PC-9 (cell line): Measurements from ENCODE around the gene UST. TPM values are rescaled to one million over a fixed set of nuclear protein-coding genes. Genes with fewer than 3 reads are reported as not detected.
A peak's percentile ranks its signal among the peaks of the same experiment; 100 is the strongest.

ENCODE experiments used
- BruUV-seq: library from RNA; stranded (reverse); fragments of 400-500 nt; replicated peaks from 2 replicates; lab custom pipeline; 2021; lab: Mats Ljungman, UMichigan
- CTCF ChIA-PET: fragments of 300-600 bp; sonication (Branson Sonifier 250); formaldehyde crosslinking; loops from one replicate; lab custom pipeline; 2022; ENCODE audit warnings: antibody characterized with exemption; lab: Charles Lee
- POLR2A ChIA-PET: fragments of 300-600 bp; sonication (Branson Sonifier 250); formaldehyde crosslinking; loops from one replicate; lab custom pipeline; 2022; ENCODE audit warnings: antibody characterized with exemption; ENCODE audit not compliant: unreplicated experiment; lab: Charles Lee
- DNase-seq, 2 experiments: peaks; one replicate each; pipeline versions ENCODE4 v3.0.0 to v3.0.0-alpha.2; 2015 to 2022; ENCODE audit warnings: mixed read lengths in 1 of 2
- H2AFZ ChIP-seq: fragments of 200-600 bp; sonication (generic); 2 replicates; pipeline ENCODE4 v1.8.1; 2017; ENCODE audit warnings: antibody characterized with exemption
- H3F3A ChIP-seq: fragments of 200-600 bp; sonication (generic); 2 replicates; pipeline ENCODE4 v1.8.1; 2017; ENCODE audit warnings: antibody characterized with exemption, mild to moderate bottlenecking, low read depth; ENCODE audit not compliant: insufficient read depth
- H3K27ac ChIP-seq: fragments of 200-600 bp; sonication (generic); 2 replicates; pipeline ENCODE4 v1.6.1; 2016; ENCODE audit warnings: mixed run types
- H3K27me3 ChIP-seq: fragments of 200-600 bp; sonication (generic); 2 replicates; pipeline ENCODE4 v1.6.1; 2016; ENCODE audit warnings: low read depth, mixed run types; ENCODE audit not compliant: insufficient read depth
- H3K36me3 ChIP-seq: fragments of 200-600 bp; sonication (generic); 2 replicates; pipeline ENCODE4 v1.6.1; 2016; ENCODE audit warnings: low read depth, mixed run types
- H3K4me1 ChIP-seq: fragments of 200-600 bp; sonication (generic); replicated peaks from 2 replicates; pipeline ENCODE4 v1.6.1; 2016; ENCODE audit warnings: mixed run types; ENCODE audit not compliant: insufficient read depth
- H3K4me2 ChIP-seq: fragments of 200-600 bp; sonication (generic); 2 replicates; pipeline ENCODE4 v1.6.1; 2017; ENCODE audit warnings: mixed run types
- H3K4me3 ChIP-seq: fragments of 200-600 bp; sonication (generic); 2 replicates; pipeline ENCODE4 v1.6.1; 2016; ENCODE audit warnings: mixed run types
- H3K79me2 ChIP-seq: fragments of 200-600 bp; sonication (generic); 2 replicates; pipeline ENCODE4 v1.6.1; 2017; ENCODE audit warnings: low read depth, mixed run types
- H3K9me2 ChIP-seq: fragments of 200-600 bp; sonication (generic); 2 replicates; pipeline ENCODE4 v1.8.1; 2017; ENCODE audit warnings: mild to moderate bottlenecking; ENCODE audit not compliant: insufficient read depth
- H3K9me3 ChIP-seq: fragments of 200-600 bp; sonication (generic); 2 replicates; pipeline ENCODE4 v1.8.1; 2016; ENCODE audit warnings: low read depth; ENCODE audit not compliant: insufficient read depth
- H4K20me1 ChIP-seq: fragments of 200-600 bp; sonication (generic); 2 replicates; pipeline ENCODE4 v1.8.1; 2017; ENCODE audit not compliant: insufficient read depth
- CTCF ChIP-seq: fragments of 200-600 bp; sonication (generic); conservative IDR thresholded peaks from 2 replicates; pipeline ENCODE4 v1.6.1; 2017; ENCODE audit warnings: mixed run types, antibody characterized with exemption, mild to moderate bottlenecking, moderate library complexity
- EZH2 ChIP-seq: fragments of 200-600 bp; sonication (generic); IDR thresholded peaks from 2 replicates; pipeline ENCODE4 v1.8.0; 2017; ENCODE audit warnings: antibody characterized with exemption, low read depth
- intact Hi-C: fragments of 100-400 bp; cut with micrococcal nuclease; formaldehyde crosslinking; loops from one replicate; pipeline ENCODE4 v1.10.0; 2022; ENCODE audit not compliant: unreplicated experiment
- total RNA-seq: library from RNA; stranded (reverse); gene quantifications from 2 replicates; pipeline ENCODE4 v1.2.3, GENCODE V29; 2021

UST gene
- total RNA-seq, 1 experiment from 2014 or later, result 4.2 TPM

DNA sequence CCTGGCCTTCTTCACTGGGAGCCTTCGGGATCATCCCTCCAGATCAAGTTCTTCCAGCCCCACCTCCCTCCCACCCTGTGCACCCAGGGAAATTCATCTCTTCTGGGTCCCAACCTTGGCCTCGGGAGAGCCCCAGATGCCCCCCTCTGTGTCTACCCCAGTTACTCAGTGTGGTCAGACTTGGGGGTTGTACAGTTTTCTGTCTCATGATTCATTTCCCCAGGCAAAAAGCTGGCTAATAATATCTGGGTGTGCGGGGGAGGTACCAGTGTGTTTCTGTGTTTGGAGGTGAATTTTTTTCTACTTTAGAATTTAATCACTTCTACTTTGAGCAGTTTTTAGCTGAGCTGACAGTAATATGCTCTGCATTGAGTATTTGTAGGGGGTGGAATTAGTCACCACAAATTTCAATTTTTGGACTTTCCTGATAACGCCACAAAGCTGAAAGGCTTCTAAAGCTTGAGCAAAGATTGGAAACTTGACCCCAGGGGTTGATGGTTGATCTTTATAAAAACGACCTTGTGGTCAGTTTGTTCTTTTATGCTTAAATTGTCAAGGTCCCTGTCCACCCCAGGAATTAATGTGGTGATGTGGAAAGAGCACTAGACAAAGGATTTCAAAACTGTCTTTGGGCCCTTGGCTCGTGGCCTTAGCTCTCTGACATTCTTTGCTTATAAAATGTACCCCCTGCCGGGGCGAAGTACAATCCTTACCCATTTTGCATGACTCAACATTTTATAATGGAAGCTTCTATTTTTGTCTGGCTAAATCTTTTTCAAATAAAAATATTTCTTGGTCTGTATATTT, 286.0 kb downstream of the UST start:
- TF ChIP-seq CTCF (no peak), EZH2 (no peak)

GRCh38 chr6:149033454-149033853, 286.6 kb downstream of the UST start:
- ChIA-PET POLR2A (interaction anchor here (0.6 to 0.7 kb wide), 2 partner anchors 41 to 317 kb away, joined by 3 to 12 read pairs; no protein-coding TSS in a partner anchor), CTCF (no interaction called here)
- no TSS peak for BruUV-seq
- H4K20me1 ChIP-seq, result no peaks in the 10 kb centered on the region
- peaks cover 51% of the 10 kb centered on the region for H3K4me1 ChIP-seq
- H2AFZ ChIP-seq, result peak overlapping the region; percentile 64
- H3K9me3 ChIP-seq, result no peaks in the 10 kb centered on the region
- TF ChIP-seq CTCF (no peak), EZH2 (no peak)
- peak overlapping the region; percentile 79 for H3K4me2 ChIP-seq
- H3K79me2 ChIP-seq, result no peaks in the 10 kb centered on the region
- H3K4me3 ChIP-seq, result peak overlapping the region; percentile 42; the same call in 1 of the 2 replicates
- DNase-seq, result no peak
- peaks cover 42% of the 10 kb centered on the region for H3F3A ChIP-seq
- H3K9me2 ChIP-seq, result no peaks in the 10 kb centered on the region
- peak overlapping the region; percentile 94 for H3K27ac ChIP-seq
- H3K36me3 ChIP-seq, result no peaks in the 10 kb centered on the region
- intact Hi-C loops, result loop anchor here (2.0 kb wide), 1 partner anchor 201 kb away; no protein-coding TSS in a partner anchor
- H3K27me3 ChIP-seq, result no peaks in the 10 kb centered on the region

More for the DNA sequence above, 286.0 kb downstream of the UST start:
- H3K4me2 ChIP-seq, result peak overlapping the region; percentile 79
- H3K9me2 ChIP-seq, result no peaks in the 10 kb centered on the region
- no peaks in the 10 kb centered on the region for H3K79me2 ChIP-seq
- peaks cover 42% of the 10 kb centered on the region for H3F3A ChIP-seq
- no peaks in the 10 kb centered on the region for H4K20me1 ChIP-seq
- DNase-seq, result peak; percentile 32 to 88
- ChIA-PET POLR2A (interaction anchor here (0.6 to 0.7 kb wide), 2 partner anchors 42 to 318 kb away, joined by 3 to 12 read pairs; no protein-coding TSS in a partner anchor), CTCF (no interaction called here)
- H3K4me3 ChIP-seq, result peak overlapping the region; percentile 42; the same call in 1 of the 2 replicates
- H3K36me3 ChIP-seq, result no peaks in the 10 kb centered on the region
- peak overlapping the region; percentile 94 for H3K27ac ChIP-seq
- H3K9me3 ChIP-seq, result no peaks in the 10 kb centered on the region
- BruUV-seq, result no TSS peak
- H3K27me3 ChIP-seq, result no peaks in the 10 kb centered on the region
- peaks cover 51% of the 10 kb centered on the region for H3K4me1 ChIP-seq
- intact Hi-C loops, result loop anchor here (2.0 kb wide), 1 partner anchor 202 kb away; no protein-coding TSS in a partner anchor
- peak overlapping the region; percentile 64 for H2AFZ ChIP-seq

DNA sequence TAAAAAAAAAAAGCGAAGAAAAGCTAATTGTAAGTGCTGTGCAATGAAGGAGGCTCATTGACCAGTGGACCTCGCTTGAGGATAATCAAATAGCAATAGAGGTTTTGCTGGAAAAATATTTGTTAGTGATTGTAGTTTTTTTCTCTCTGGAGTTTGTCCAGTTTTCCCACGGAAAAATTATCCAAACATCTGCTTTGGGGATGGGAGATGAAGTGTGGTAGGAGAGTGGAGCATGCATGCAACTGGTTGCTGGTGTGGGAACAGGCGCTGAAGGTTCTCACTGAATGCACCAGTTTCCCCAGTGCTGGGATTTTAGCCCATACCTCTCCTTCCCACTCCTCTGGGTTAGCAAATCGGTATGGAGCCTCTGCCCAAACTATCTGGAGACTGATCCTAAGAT, 288.9 kb downstream of the UST start:
- H3F3A ChIP-seq, result peaks cover 35% of the 10 kb centered on the region
- DNase-seq, result no peak
- H3K4me1 ChIP-seq, result peaks cover 39% of the 10 kb centered on the region
- TF ChIP-seq CTCF (no peak), EZH2 (no peak)
- no peak overlapping the region for H2AFZ ChIP-seq
- BruUV-seq, result no TSS peak
- no peak overlapping the region for H3K4me3 ChIP-seq
- CTCF ChIA-PET, result no interaction called here
- H3K36me3 ChIP-seq, result no peaks in the 10 kb centered on the region
- H4K20me1 ChIP-seq, result no peaks in the 10 kb centered on the region
- intact Hi-C loops, result no loop called here
- no peaks in the 10 kb centered on the region for H3K79me2 ChIP-seq
- H3K9me3 ChIP-seq, result no peaks in the 10 kb centered on the region
- no peaks in the 10 kb centered on the region for H3K27me3 ChIP-seq
- POLR2A ChIA-PET, result no interaction called here
- H3K4me2 ChIP-seq, result no peak overlapping the region
- no peak overlapping the region for H3K27ac ChIP-seq
- no peaks in the 10 kb centered on the region for H3K9me2 ChIP-seq
